HG02840 (cell line): ENCODE results near the gene S1PR4.
"Not testable (repeated sequence)": the region's sequence is repeated elsewhere in the genome, so short reads cannot be mapped to it uniquely, and the experiment has no call there.

Experiments
- ATAC-seq: cut with Tn5 transposase; IDR thresholded peaks from one replicate; pipeline ENCODE4 v1.9.1; 2021; ENCODE audit warnings: mild to moderate bottlenecking, moderate library complexity, moderate number of reproducible peaks; ENCODE audit not compliant: unreplicated experiment, low FRiP score

S1PR4 gene

GRCh38 chr19:3192684-3193083 is 14.1 kb downstream of the S1PR4 start:
- no peak for ATAC-seq

DNA sequence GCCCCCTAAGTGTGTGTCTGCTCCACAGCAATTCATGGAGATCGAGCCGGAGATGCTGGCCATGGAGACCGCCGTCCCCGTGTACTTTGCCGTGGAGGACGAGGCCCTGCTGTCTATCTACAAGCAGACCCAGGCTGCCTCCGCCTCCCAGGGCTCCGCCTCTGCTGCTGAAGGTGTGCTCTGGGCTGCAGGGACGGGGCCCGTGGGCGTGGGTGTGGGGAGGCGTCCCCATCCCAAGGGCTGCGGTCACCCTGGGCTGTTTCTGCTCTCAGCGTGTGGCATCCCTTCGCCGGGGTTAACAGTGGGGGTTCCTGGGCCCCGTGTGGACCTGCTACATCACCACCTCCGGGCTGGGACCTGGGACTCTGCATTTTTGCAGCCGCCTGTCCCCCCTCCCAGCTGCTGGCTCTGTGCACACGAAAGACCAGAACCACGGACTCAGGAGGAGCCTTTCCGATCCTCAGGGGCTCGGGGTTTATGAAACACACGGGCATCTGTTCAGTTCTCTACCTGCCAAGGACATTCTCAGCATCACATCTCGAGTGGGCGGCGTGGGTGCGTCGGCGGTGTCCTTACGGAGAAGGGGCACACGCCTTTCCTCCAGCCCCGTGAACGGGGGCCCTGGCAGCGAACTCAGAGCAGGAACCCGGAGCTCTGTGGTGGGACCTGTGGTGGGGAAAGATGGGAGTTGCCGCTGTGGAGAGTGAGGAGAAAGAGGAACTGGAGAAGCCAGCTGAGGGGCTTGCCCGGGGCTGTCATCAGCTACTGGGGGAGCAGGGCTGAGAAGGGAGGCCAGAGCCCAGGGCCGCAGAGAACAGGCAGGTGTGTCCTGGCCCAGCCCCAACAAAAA is 14.9 kb downstream of the S1PR4 start:
- ATAC-seq: no peak

GRCh38 chr19:3194106-3195087 is 15.8 kb downstream of the S1PR4 start:
- no peak for ATAC-seq

DNA sequence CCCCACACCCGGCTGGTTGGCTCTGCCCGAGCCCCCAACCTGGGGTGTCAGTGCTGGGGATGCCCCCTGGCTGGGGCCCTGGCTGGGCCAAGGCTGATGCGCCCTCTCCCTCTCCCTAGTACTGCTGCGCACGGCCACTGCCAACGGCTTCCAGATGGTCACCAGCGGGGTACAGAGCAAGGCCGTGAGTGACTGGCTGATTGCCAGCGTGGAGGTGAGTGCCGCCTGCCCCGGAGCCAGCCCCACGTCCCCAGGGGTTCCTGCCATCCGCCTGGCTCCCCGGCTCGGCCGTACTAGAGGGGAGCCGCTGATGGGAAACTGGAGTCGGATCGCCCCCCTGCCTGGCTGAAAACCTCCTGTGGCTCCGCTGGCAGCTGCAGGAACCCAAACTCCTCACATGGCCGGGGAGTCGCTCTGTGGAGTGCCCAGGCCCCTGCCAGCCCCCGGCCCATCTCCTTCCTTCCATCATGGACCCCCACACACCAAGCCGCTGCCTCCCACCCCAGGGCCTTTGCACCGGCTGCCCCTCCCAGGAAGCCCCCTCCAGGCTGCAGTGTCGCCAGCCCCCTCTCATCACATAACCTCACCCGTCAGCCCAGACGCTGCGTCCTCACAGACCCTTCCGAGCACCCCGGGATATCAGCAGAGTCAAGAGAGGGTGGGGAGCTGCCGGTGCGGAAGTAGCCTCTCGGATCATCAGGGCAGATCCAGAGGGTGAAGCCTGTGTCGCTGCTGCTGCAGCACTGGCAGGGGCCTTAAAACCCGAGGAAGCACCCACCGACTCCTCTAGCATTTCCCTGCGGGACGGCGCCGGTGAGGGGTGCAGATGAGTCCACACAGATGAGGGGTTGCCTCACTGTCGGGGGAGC is 17.7 kb downstream of the S1PR4 start:
- no peak for ATAC-seq

DNA sequence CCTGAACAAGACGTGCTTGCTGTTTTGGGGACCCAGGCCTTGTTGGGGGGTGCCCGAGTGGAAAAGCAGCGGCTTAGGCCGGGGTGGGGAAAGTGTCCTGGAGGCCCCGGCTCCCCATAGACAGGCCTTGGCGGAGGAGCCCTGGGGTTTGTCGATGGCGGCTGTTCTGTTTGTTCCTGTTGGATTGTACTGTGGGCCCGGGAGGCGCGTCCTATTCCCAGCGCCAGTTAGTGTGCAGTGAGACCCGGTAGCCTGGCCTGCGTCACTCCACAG is 18.3 kb downstream of the S1PR4 start:
- ATAC-seq: no peak

DNA sequence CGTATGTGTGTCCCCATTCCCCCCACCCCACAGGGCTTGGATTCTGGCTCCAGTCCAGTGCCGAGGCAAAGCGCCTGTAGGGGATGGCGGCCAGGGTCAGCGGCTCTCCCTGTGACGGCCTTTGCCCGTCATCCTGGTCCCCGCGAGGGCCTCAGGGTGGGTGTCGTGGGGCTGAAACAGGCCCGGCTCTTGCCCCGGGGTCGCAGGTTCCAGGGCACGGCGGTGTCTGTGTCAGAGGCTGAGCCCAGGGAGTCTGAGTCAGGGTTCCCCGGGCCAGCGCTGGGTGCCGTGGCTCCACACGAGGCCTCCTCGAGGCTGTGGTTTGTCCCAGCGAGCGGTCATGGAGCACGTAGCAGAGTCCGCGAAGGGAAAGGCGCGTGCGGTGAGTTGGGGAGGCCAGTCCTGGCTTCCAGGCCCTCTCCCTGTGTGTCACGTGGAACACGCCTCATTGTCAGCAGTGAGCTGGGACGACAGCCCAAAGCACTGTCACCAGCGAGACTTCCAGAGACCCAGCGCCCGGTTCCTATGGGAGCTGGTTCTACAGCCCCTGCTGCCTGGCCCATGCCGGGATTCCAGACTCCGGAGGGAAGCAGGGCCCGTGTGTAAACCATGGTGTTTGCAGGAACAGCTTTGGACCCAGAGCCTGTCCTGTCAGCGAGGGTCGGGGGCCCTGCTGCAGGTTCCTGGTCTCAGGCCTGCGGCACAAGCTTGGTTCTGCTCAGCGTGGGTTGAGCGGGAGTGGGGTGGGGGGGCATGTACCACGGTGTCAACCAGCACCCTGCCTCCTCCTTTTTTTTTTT is 20.5 kb downstream of the S1PR4 start:
- no peak for ATAC-seq

DNA sequence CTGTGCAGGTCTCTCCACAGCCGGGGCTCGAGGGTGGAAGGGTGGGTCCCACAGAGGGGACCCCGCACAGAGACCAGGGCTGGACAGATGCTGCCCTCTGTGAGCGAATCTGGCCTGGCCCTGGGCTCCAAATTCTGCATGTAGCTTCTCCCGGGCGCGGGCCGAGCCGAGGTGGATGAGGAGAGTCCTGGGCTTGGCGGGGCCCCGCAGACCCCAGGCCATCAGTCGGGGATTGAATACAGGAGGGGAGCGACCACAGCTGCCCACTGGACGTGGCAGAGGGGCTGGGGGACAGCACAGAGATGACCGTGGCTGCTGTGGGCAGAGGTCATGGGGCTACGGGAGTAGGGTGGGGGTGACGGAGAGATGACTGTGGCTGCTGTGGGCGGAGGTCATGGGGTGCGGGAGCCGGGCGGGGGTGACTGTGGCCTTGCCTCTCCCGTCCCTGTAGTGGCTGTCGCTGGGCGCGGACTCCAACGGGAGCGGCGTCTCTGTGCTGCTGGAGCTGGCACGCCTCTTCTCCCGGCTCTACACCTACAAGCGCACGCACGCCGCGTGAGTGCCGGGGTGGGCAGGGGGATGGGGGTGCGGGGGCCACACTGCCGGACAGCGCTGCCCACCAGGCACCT is 22.6 kb downstream of the S1PR4 start:
- no peak for ATAC-seq

DNA sequence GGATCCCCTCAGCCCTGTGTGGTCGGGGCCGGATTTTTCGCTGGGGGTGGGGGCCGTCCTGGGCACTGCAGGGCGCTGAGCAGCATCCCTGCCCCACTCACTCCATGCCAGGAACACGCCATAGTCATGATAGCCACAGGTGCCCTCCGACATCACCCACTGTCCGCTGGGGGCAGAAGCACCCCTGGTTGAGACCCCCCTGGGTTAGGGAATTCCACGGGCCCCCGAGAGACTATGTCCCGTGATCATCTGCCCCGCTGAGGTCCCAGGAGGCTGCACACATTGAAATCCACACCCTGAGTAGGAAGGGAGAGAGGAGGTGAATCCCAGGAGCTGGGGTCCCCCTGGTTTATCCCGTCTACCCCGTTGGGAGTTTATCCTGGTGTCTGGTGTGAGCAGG is 23.3 kb downstream of the S1PR4 start:
- ATAC-seq: no peak

DNA sequence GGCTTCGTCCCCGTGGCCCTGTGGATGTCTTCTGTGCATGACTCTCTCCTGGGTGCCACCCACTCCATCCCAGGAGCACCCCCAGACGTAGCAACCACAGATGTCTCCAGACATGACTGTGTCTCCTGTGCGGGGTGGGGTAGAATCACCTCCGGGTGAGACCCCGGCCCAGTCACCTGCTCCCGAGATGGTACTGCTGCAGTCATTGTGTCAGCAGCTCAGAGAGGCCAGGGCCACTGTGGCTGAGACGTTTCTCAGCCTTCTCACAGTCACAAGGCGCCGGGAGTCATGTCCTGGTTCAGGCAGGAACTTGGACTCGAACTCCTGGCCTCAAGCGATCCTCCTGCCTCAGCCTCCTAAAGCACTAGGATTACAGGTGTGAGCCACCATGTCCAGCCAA is 23.8 kb downstream of the S1PR4 start:
- no peak for ATAC-seq

DNA sequence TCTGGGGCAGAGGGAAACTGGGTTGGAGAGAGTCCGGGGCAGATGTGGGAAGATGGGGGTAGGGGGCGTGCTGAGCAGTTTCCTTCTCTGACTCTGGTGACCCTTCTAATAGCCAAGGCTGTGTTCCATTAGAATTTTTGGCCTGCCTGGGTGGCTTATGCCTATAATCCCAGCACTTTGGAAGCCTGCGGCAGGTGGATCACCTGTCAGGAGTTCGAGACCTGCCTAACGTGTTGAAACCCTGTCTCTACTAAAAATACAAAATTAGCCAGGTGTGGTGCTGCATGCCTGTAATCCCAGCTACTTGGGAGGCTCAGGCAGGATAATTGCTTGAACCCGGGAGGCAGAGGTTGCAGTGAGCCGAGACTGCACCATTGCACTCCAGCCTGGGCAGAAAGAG is 24.3 kb downstream of the S1PR4 start:
- ATAC-seq: not testable (repeated sequence)

DNA sequence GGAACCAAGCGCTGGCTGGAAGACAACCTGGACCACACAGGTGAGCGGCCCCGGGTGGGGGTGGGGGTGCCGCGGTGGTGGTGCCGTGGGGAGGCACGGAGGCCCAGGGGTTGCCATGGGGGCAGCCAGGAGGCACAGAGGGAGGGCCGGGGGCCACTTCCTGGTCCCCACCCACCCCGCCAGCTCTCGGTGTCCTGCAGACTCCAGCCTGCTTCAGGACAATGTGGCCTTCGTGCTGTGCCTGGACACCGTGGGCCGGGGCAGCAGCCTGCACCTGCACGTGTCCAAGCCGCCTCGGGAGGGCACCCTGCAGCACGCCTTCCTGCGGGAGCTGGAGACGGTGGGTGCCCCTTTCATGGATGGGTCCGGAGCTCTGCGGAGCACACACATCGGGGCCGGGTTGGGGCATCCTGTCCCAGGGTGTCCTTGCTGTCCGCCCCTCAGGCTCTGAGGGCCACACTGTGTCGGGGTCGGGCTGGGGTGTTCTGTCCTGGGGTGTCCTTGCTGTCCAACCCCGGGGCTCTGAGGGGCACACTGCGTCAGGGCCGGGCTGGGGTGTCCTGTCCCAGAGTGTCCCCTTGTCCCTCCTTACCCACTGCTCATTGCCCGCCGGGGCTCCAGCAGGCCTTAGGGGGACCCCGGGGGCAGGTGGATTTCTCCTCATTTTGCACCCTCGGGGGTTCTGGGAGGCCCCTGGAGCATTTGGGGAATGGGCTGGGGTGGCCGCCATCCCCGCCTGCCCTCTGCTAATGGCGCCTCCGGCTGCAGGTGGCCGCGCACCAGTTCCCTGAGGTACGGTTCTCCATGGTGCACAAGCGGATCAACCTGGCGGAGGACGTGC is 25.5 kb downstream of the S1PR4 start:
- ATAC-seq: no peak

- no peak for ATAC-seq
These were observed 26.2 kb downstream of the S1PR4 start for GRCh38 chr19:3204646-3205275.

DNA sequence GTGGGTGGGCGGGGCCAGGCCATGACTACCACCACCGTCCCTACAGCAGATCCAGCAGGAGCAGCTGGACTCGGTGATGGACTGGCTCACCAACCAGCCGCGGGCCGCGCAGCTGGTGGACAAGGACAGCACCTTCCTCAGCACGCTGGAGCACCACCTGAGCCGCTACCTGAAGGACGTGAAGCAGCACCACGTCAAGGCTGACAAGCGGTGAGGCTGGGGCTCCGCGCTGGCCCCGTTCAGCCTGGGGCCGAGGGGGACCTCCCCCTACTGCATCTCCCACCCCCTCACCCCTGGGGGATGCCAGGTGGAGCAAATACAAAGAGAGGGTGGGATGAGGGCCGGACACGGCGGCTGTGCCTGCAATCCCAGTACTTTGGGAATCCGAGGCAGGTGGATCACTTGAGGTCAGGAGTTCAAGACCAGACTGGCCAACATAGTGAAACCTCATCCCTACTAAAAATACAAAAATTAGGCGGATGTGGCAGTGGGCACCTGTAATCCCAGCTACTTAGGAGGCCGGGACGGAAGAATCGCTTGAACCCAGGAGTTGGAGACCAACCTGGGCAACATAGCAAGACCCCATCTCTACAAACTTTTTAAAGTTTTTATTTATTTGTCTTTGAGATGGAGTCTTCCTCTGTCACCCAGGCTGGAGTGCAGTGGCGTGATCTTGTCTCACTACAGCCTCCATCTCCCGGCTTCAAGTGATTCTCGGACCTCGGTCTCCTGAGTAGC is 27.8 kb downstream of the S1PR4 start:
- no peak for ATAC-seq

- no peak for ATAC-seq
These were observed 29.1 kb downstream of the S1PR4 start for GRCh38 chr19:3207461-3208242.

GRCh38 chr19:3208317-3209207 is 30.0 kb downstream of the S1PR4 start:
- no peak for ATAC-seq
